RWPE1 (cell line): ENCODE results near the gene ABHD2.

Experiments used
- CTCF ChIA-PET: fragments of 350-600 bp; sonication (Branson Sonifier 250); formaldehyde crosslinking; extraction: SDS; loops from one replicate; lab custom pipeline; 2021; lab: Yijun Ruan, JAX
- POLR2A ChIA-PET: fragments of 400-600 bp; formaldehyde crosslinking; extraction: SDS; loops from one replicate; lab custom pipeline; 2020; ENCODE audit warnings: antibody characterized with exemption; ENCODE audit not compliant: low non-redundant PET; lab: Yijun Ruan, JAX
- DNase-seq: peaks from one replicate; pipeline ENCODE4 v3.0.0; 2012; ENCODE audit warnings: low spot score
- H3K27ac ChIP-seq: fragments of 450-650 bp; 2 replicates; pipeline ENCODE4 v1.5.1; 2017
- TF ChIP-seq, protein P1 (sequence below): fragments of 450-650 bp; conservative IDR thresholded peaks from 2 replicates; pipeline ENCODE4 v1.5.1; 2017; ENCODE audit warnings: low read depth, mild to moderate bottlenecking

The ABHD2 gene

DNA sequence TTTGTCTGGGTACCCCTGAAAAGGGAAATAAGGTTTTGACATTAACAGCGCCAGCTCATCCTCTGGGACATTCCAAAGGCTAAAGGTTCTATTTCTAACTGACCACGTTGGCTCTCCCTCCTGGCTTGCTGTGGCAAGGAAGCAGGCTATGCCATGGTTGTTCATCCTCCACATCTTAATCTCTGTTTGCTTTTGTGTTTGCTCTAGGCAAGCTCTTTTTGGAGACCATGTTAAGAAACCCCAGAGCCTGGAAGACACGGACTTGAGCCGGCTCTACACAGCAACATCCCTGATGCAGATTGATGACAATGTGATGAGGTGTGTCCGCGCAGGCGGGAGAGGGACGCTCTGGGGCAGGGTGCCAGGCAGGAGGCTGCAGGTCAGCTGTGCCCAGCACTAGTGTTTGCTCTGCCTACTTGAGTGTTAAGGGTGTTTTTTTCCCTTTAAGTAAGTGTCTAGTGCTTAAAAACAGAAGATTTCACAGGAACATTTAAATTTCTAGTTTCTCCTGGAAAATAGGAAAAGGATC, 99.8 kb downstream of the ABHD2 start:
- no peak overlapping the region for H3K27ac ChIP-seq
- TF ChIP-seq, protein P1, sequence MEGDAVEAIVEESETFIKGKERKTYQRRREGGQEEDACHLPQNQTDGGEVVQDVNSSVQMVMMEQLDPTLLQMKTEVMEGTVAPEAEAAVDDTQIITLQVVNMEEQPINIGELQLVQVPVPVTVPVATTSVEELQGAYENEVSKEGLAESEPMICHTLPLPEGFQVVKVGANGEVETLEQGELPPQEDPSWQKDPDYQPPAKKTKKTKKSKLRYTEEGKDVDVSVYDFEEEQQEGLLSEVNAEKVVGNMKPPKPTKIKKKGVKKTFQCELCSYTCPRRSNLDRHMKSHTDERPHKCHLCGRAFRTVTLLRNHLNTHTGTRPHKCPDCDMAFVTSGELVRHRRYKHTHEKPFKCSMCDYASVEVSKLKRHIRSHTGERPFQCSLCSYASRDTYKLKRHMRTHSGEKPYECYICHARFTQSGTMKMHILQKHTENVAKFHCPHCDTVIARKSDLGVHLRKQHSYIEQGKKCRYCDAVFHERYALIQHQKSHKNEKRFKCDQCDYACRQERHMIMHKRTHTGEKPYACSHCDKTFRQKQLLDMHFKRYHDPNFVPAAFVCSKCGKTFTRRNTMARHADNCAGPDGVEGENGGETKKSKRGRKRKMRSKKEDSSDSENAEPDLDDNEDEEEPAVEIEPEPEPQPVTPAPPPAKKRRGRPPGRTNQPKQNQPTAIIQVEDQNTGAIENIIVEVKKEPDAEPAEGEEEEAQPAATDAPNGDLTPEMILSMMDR, result no peak
- no peak for DNase-seq
- POLR2A ChIA-PET, result interaction anchor here (0.6 kb wide), 1 partner anchor 99 kb away, joined by 3 read pairs; no protein-coding TSS in a partner anchor
- CTCF ChIA-PET, result interaction anchor here (0.6 to 0.9 kb wide), 2 partner anchors 10 to 11 kb away, joined by 3 to 4 read pairs; no protein-coding TSS in a partner anchor

DNA sequence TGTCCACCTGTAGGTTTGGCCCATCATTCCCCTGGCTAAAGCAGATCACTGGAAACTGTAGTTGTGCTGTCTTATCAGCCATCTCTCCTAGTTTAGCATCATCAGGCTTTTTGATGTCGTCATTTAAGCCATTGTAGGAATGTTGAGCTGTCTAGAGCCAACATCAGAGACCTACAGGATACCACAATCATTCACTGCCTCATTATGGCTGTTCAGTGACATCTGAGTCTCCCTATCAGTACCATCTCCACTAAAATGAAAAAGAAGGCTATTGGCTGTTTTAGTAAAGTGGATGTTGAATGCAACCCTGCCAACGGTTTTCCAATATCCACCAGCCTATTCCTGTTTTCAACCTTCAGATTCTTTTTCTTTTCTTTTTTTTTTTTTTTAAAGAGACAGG, 103.9 kb downstream of the ABHD2 start:
- ChIA-PET POLR2A (no interaction called here), CTCF (interaction anchor here (0.9 kb wide), 1 partner anchor 135 kb away, joined by 3 read pairs; no protein-coding TSS in a partner anchor)
- H3K27ac ChIP-seq, result no peak overlapping the region
- no peak for DNase-seq
- TF ChIP-seq, protein P1, result no peak

DNA sequence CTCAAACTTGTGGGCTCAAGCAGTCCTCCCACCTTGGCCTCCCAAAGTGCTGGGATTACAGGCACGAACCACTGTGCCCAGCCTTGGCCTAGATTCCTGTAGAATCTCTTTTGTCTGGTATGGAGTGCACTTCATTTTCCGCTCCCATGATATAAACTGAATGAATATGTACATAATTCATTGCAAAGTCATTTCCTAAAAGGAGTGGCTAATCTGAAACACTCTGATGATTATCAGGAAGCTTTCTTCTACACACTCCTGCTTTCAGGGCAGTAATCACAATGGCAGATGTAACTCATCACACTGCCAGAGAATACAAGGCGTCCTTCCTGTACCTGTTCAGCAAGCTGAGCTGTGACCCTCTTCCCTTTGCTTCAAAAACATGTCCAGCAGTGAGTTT, 104.5 kb downstream of the ABHD2 start:
- DNase-seq, result no peak
- CTCF ChIA-PET, result interaction anchor here (0.9 kb wide), 1 partner anchor 135 kb away, joined by 3 read pairs; no protein-coding TSS in a partner anchor
- TF ChIP-seq, protein P1, result no peak
- H3K27ac ChIP-seq, result no peak overlapping the region
- POLR2A ChIA-PET, result no interaction called here

DNA sequence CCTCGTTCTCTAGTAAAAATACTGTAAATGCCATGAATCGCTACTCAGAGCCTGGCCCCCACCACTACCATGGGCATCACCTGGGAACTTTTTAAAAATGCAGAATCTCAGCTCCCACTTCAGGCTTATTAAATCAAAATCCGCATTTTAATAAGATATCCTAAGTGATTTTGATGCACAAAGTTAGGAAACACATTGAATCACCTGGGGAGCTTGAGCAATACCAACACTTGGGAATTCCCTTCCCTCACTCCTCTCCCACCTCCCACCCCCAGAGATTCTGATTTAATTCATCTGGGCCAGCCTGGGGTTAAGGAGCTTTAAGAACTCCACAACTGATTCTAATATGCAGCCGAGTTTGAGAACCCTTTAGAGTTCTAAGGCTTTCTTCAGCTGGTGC, 106.4 kb downstream of the ABHD2 start:
- ChIA-PET POLR2A (no interaction called here), CTCF (interaction anchor here (0.6 to 1.7 kb wide), 3 partner anchors 9 to 17 kb away, joined by 3 to 8 read pairs (median 6); no protein-coding TSS in a partner anchor)
- no peak overlapping the region for H3K27ac ChIP-seq
- no peak for DNase-seq
- TF ChIP-seq, protein P1, result no peak

DNA sequence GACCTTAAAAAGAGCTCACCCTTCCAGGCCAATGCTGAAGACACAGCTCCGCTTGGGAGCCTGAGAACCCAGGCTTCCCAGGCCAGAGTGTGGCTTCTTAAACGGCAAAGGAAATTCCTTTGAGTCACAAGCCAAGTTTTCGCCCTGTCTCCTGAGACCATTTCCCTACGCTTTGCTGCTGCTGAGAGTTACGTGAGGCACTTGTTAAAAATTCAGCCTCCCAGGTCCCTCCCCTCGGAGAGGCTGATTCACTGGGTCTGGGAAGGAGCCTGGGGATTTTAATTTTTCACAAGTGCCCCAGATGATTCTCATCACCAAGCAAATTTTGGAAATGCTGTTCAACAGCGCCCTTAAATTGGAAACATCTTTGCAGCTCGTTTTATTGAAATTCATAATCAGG, 107.6 kb downstream of the ABHD2 start:
- CTCF ChIA-PET, result interaction anchor here (0.5 to 1.0 kb wide), 2 partner anchors 11 to 889 kb away, joined by 3 read pairs; no protein-coding TSS in a partner anchor
- POLR2A ChIA-PET, result no interaction called here

DNA sequence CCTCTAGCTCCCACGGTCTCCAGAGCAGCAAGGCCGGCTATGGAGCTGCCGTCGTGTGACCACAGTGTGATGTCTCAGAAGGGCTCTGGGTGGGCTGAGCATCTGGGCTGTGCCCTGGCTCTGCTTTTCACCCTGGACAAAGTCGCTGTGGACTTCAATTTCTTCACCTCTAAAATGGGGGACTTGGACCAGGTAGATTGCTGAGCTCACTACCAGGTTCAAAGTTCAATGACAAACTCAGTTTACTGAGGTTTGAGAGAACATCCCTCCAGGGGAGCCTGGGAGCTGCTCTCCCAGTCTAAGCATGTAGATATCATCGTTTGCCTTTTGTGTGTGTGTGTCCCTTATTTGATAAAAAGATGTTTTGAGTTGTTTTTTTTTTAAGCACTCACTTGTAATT, 108.0 kb downstream of the ABHD2 start:
- CTCF ChIA-PET, result interaction anchor here (0.5 to 1.0 kb wide), 3 partner anchors 11 to 888 kb away, joined by 3 read pairs; no protein-coding TSS in a partner anchor

More for the DNA sequence above, 107.6 kb downstream of the ABHD2 start:
- no peak overlapping the region for H3K27ac ChIP-seq
- no peak for DNase-seq
- TF ChIP-seq, protein P1, result no peak

More for the DNA sequence above, 108.0 kb downstream of the ABHD2 start:
- no peak overlapping the region for H3K27ac ChIP-seq
- TF ChIP-seq, protein P1, result no peak
- POLR2A ChIA-PET, result no interaction called here
- no peak for DNase-seq
